ACHN (cell line): ENCODE results near the gene CBX8.
"Not testable (repeated sequence)": the region's sequence is repeated elsewhere in the genome, so short reads cannot be mapped to it uniquely, and the experiment has no call there.

Experiments
- DNase-seq: peaks from one replicate; pipeline ENCODE4 v3.0.0-alpha.2; 2015
- in situ Hi-C: cut with HindIII; loops from 2 replicates; pipeline ENCODE4 v1.10.0; 2017; ENCODE audit warnings: low sequenced_read_pairs, low pct_ligation_motif_present, low pct_unique_long_range_greater_than_20kb

The CBX8 gene

DNA sequence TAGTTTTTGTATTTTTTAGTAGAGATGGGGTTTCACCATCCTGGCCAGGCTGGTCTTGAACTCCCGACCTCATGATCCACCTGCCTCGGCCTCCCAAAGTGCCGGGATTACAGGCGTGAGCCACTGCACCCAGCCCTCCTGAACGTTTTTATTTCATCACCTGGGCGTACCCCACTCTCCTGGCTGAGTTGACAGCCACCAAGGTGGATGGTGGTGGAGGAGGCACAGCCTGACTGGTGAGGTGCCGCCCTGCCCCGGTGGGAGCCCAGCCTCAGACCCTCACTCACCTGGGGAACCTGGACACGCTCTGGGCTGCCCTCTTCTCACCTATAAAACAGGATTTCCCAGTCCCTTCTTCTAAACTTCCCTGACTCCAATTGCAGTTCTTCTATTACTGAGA is 24.2 kb downstream of the CBX8 start:
- DNase-seq, in situ Hi-C loops: not testable (repeated sequence)

DNA sequence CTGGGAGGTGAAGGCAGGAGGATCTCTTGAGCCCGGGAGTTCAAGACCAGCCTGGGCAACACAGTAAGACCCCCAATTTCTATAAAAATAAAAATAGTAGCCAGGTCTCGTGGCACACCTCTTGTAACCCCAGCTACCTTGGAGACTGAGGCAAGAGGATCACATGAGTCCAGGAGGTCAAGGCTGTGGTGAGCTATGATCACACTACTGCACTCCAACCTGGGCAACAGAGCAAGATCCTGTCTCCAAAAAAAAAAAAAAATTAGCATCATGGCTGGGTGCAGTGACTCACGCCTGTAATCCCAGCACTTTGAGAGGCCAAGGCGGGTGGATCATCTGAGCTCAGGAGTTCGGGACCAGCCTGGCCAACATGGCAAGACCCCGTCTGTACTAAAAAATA is 25.6 kb downstream of the CBX8 start:
- in situ Hi-C loops: no loop called here
- no peak for DNase-seq

GRCh38 chr17:79769570-79770506 is 27.0 kb downstream of the CBX8 start:
- DNase-seq: no peak
- in situ Hi-C loops: no loop called here

- no peak for DNase-seq
Measured at GRCh38 chr17:79765708-79766107, 31.2 kb downstream of the CBX8 start.

GRCh38 chr17:79761894-79762589 is 34.8 kb downstream of the CBX8 start:
- DNase-seq: no peak
- in situ Hi-C loops: no loop called here

More at GRCh38 chr17:79765708-79766107, 31.2 kb downstream of the CBX8 start:
- in situ Hi-C loops: no loop called here

DNA sequence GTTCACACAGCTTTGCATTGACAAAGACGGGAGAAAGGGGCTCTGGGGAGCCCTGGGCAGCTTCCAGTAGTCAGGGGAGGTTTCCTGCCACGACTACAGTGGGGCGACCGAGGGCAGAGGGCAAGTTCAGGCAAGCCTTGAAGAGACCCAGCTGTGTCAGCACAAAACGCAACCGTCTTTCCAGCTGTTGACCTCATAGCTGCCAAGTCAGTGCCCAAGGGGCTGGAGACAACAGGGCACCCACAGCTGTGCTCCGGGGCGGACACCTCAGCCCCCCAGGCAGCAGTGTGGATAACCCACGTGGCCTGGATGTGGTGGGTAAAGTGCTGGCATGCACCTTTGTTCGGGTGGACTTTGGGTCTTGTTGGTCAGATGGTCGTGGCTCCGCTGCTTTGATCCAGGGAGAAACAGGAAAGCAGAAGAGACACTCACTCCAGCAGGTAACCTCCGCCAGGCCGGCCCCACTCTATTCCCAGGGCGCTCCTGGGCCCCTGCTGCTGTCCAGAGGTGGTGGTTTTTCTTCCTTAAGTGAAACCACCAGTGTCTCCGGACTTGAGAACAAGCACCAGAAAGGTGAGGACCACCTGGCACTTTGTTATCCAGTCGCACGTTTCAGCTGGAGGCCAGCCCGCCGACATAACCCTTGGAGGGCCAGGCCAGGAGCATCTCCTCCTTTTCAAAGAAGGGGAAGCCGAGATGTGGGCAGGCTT is 36.5 kb downstream of the CBX8 start:
- no peak for DNase-seq
- in situ Hi-C loops: no loop called here

GRCh38 chr17:79758271-79758670 is 38.6 kb downstream of the CBX8 start:
- in situ Hi-C loops: no loop called here
- no peak for DNase-seq

DNA sequence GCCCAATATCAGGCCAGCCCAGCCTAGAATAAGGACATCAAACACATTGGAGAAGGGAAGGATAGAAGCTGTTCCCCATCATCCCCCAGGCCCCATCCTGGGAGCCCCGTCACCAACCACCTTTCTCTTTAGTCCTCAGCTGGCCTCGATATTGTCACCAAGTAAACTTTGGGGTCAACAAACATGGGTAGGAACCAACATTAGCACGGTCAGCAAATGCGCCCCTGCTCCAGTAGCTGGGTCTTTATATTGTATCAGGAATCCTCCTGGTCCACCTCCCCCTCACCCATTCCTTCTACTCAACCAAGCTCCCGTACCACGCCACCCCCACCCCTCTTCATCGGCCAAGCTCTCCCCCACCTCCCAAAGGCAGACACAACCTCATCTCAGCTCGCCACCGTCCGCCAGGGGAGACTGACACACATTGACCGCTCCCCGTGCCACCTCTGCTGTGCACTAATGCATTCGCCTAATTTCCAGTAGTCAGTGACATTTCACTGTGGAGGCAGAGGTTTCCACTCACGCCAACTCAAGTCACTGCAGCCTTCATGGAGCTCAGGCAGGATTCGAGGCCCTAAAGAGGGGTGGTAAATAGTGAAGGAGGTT is 39.6 kb downstream of the CBX8 start:
- no peak for DNase-seq
- in situ Hi-C loops: no loop called here

- DNase-seq: no peak
- in situ Hi-C loops: no loop called here
Measured at GRCh38 chr17:79755591-79755990, 41.3 kb downstream of the CBX8 start.

GRCh38 chr17:79754903-79755302 is 42.0 kb downstream of the CBX8 start:
- DNase-seq, in situ Hi-C loops: not testable (repeated sequence)

- DNase-seq: no peak
- in situ Hi-C loops: no loop called here
Measured at GRCh38 chr17:79754370-79754769, 42.5 kb downstream of the CBX8 start.

- no peak for DNase-seq
- in situ Hi-C loops: no loop called here
Measured at GRCh38 chr17:79752175-79752574, 44.7 kb downstream of the CBX8 start.

- no peak for DNase-seq
- in situ Hi-C loops: no loop called here
Measured at GRCh38 chr17:79750650-79751545, 46.0 kb downstream of the CBX8 start.

DNA sequence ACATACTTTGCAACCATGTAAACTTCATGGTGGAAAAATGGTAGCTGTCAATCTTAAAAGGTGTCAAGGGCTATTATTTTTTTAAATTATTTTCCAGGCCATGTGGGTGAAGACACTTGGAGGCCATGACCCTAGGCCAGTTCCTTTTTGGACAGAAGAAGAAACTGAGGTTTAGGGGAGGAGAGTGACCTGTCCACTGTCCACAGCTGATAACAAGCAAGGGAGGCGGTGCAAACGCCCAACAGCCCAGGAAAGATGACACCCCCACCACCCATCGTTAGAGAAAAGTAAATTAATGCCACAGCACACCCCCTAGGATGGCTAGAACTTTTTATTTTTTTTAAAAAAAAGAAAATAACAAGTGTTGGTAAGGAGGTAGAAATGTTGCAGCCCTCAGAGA is 46.9 kb downstream of the CBX8 start:
- DNase-seq: no peak
- in situ Hi-C loops: no loop called here

GRCh38 chr17:79749156-79749815 is 47.6 kb downstream of the CBX8 start:
- in situ Hi-C loops: no loop called here
- peak; percentile 57 for DNase-seq

DNA sequence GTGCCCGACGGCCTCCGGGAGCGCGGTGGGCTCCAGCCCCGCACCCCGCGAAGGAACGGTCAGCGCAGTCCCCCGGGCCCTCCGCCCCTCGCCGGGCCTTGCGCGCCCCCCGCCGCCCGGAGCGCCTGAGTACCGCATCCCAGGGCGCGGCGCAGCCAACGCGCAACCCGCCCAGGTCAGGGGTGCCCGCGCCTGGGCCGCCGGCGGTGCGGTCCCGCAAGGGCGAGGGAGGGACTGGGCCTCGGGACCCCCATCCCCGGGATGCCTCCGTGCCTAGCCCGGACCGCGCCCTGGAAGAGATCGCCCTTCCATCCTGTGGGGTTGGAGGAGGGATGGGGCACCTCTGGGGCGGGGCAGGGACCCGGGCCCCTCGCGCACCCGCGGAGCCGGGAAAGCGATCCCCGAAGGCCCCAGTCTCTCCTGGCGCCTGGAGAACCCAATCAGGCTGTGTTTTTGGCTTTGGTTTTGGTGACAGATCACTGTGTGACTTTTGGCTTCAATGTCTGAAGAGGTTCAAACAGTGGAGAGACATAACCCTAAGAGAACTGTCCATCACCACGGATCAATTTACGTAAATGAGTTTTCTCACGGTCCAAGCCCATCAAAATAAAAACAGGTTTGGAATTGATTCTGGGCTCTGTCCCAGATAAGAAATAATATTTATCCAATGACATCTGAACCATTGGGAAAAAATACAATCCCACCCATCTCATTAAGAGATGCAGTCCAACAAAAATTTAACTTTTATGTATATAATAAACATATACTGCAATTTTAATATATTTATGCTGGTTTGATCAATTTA is 48.4 kb downstream of the CBX8 start:
- in situ Hi-C loops: no loop called here
- no peak for DNase-seq
